Colon (tissue), 2 donors: ENCODE measurements around the gene TMEM204.

Experiments used
- FAIRE-seq: peaks from 2 replicates; lab custom pipeline; 2012; peaks lifted over from hg19 to GRCh38; lab: Jason Lieb, UNC
- donor health status: control.
- donor health status: control.

TMEM204 gene

GRCh38 chr16:1520461-1520860 lies 13.0 kb upstream of the TMEM204 start:
- no peak for FAIRE-seq

- no peak for FAIRE-seq
Measured at GRCh38 chr16:1523581-1524245, 9.8 kb upstream of the TMEM204 start.

- FAIRE-seq, result no peak
Measured at GRCh38 chr16:1524366-1524765, 9.1 kb upstream of the TMEM204 start.

- no peak for FAIRE-seq
Measured at GRCh38 chr16:1525871-1526607, 7.4 kb upstream of the TMEM204 start.

GRCh38 chr16:1526608-1527555 lies 6.6 kb upstream of the TMEM204 start:
- no peak for FAIRE-seq

- no peak for FAIRE-seq
Measured at GRCh38 chr16:1527836-1528811, 5.3 kb upstream of the TMEM204 start.

GRCh38 chr16:1528921-1529537 lies 4.4 kb upstream of the TMEM204 start:
- FAIRE-seq, result no peak

GRCh38 chr16:1530349-1530882 lies 3.0 kb upstream of the TMEM204 start:
- no peak for FAIRE-seq

- FAIRE-seq, result no peak
Measured at GRCh38 chr16:1530883-1531637, 2.4 kb upstream of the TMEM204 start.

- FAIRE-seq, result no peak
Measured at GRCh38 chr16:1531638-1531910, 1.9 kb upstream of the TMEM204 start.

GRCh38 chr16:1532081-1532760 lies 1.2 kb upstream of the TMEM204 start:
- FAIRE-seq, result no peak

- FAIRE-seq, result no peak
Measured at GRCh38 chr16:1532771-1533170, 695 bp upstream of the TMEM204 start.

- FAIRE-seq, result no peak
Measured at GRCh38 chr16:1534021-1535020, 855 bp downstream of the TMEM204 start.

- FAIRE-seq, result no peak
Measured at GRCh38 chr16:1535391-1536291, 2.2 kb downstream of the TMEM204 start.

GRCh38 chr16:1536601-1537000 lies 3.1 kb downstream of the TMEM204 start:
- no peak for FAIRE-seq

GRCh38 chr16:1537138-1537577 lies 3.7 kb downstream of the TMEM204 start:
- no peak for FAIRE-seq

GRCh38 chr16:1537763-1538289 lies 4.4 kb downstream of the TMEM204 start:
- FAIRE-seq, result no peak
